T-helper 2 cell treated with Interferon-gamma antibody and Interleukin-4, amounts not matched to agents 100 ng/mL and 5 ng/mL, for 36 hours (primary cell): ENCODE data around the gene CLN5. TPM values are rescaled to one million over a fixed set of nuclear protein-coding genes. Genes with fewer than 3 reads are reported as not detected.

Experiments
- intact Hi-C: fragments of 100-400 bp; cut with micrococcal nuclease; formaldehyde crosslinking; loops from one replicate; pipeline ENCODE4 v1.15.1; 2023
- total RNA-seq: library from RNA; stranded (reverse); gene quantifications from 2 replicates; pipeline ENCODE4 v1.2.3, GENCODE V29; 2022

CLN5 gene
- total RNA-seq, 1 donor from 2014 or later: 14.7 TPM

DNA sequence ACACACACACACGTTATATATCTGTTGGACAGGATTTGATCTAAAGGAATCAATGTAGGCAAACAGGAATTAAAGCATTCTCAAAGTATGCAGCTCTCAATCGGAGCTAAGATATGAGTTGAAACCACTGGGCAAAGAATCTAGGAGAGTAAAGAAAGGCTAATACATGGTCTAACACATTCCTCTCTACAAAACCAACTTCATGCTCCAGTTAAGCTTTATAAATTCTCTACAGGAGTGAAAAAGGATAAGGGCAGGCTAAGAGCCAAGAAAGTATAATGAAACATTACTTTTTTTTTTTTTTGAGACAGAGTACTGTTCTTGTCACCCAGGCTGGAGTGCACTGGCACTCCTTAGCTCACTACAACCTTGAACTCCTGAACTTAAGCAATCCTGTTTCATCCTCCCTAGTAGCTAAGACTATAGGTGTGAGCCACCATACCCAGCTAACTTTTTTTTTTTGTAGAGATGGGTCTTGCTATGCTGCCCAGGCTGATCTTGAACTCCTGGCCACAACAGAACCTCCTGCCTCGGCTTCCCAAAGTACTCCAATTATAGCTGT lies 24.5 kb downstream of the CLN5 start:
- intact Hi-C loops: no loop called here

DNA sequence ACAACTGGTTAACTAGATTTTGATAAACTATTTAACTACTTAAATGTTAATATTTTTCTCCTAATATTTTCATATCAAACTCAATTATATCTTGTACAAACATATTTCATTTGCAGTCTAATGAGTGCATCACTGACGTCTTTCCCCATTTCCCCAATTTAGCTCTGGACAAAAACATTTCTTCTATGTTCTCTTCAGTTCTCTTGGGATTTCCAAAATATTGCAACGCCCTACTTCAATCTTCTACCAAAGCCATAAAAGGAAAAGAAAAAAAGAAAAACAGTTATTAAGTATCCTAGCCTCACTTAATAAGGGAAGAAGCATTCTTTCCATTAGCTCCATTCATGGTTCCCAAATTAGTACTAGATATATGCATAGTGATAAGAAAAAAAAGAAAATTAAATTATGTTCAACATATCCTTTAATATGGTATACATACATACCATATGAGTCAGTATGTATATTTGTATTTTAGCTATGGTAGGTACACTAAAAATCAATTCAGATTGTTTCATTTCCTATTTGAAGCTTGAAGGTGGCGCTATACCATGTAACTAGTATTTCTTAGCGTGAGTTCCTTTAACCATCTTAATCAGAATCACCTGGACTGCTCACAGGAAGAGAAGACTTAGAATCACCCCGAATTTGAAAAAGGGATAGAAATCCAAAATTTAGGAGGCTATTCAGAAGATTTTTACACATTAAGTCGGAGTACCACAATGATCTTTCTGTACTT lies 25.2 kb downstream of the CLN5 start:
- intact Hi-C loops: loop anchor here (1.0 kb wide), 1 partner anchor 9 kb away; no protein-coding TSS in a partner anchor

DNA sequence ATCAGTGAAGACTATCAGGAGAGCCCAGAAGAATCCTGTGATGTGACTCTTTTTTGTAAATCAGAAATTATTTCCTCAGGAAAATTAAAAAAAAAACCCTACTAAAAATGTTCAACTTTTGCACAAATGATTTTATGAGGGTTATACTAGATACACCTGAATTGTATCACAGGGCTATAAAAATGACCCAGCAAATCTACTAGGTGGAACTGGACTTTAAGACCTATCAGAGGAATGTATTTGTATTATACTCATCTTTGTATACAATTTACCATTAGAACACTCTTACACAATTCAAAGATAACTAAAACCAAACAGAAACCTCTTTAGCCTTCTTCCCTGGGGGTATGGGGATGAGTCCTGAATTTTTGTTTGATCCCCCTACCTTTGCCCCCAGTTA lies 27.9 kb downstream of the CLN5 start:
- intact Hi-C loops: no loop called here

DNA sequence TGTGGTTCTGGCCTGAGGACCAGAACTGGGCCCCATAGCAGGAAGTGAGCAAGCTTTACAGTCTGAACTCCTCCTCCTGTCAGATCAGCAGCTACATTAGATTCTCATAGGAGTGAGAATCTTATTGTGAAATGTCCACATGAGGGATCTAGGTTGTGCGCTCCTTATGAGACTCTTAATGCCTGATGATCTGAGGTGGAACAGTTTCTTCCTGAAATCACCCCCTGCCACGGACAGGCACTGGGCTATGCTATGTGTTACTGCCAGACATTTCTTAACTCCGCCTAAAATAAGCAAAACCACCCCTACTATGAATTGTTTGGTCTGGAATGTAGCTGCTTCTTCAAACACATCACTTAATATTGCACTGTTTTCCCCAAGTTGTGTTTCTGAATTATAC lies 30.5 kb downstream of the CLN5 start:
- intact Hi-C loops: no loop called here

DNA sequence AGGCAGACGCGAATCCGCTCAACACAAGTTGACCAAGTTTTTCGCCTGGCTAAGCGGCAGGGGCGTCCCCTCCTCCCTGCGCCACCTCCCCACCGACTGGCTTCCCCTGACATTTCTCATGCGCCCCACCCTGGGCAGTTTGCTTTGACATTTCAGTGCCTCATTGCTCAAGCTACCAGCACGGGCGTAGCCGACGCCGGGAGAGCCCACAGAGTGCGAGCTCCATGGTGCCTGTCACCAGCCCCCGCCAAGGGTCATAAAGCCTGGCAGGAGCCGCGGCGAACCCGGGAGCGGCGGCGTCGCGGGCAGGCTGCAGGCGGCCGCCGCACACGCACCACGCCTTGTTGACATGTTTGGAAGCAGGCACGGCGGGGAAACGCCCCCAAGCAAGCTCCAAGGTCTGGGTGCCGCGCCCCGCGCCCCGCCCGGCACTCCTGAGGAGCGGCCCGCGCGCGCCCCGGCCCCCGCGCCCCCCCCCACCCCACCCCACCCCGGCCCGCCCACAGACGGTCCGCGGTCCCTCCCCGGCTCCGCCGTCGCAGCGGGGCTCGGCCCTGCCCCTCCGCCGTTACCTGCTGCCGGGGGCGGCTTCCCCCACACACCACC lies 34.5 kb downstream of the CLN5 start:
- intact Hi-C loops: loop anchor here (1.0 to 5.0 kb wide), 5 partner anchors 9 to 671 kb away; partner anchors contain the start of genes KCTD12 and SLAIN1

DNA sequence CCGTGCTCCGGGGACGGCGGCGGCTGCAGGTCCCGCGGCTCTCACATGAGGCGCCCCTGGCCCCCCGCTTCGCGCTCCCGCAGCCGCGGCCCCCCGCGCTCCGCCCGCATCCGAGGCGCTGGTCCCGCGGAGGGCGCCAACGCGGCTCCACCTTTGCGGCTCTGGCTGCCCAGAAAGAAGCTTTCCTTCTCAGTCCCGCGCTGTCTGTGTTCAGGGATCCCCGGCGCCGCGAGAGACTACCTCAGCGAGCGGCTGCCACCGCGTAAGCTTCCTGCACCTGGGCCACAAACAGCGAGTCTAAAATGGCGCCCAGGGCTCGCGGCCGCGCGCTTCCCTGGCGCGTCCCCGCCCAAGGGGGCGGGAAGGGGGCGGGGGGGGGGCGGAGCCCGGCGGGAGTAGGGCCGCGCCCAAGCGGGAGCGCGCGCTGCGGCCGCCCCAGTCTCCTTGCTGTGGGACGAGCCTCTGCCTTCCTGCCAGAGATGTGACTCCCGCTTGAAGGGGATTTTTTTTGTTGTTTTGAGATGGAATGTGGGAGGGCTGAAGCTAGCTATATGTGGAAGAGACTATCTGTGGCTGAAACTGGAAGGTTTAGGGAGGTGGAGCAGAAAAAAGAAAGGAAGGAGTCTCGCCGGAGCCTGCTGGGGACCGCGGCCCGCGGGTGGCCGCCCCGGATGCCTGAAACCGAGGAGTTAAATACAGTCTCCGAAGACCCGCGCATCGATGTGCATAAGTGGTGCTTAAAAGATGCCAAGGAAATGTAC lies 35.2 kb downstream of the CLN5 start, which contains the start of gene FBXL3:
Gene FBXL3 (minus strand): TSS at position 299 of the 761 bp plus-strand sequence. CDS start 5,299 bp downstream, outside the sequence.
- intact Hi-C loops: loop anchor here (1.0 to 5.0 kb wide), 7 partner anchors 10 to 670 kb away; partner anchors contain the start of genes CLN5, KCTD12 and SLAIN1

DNA sequence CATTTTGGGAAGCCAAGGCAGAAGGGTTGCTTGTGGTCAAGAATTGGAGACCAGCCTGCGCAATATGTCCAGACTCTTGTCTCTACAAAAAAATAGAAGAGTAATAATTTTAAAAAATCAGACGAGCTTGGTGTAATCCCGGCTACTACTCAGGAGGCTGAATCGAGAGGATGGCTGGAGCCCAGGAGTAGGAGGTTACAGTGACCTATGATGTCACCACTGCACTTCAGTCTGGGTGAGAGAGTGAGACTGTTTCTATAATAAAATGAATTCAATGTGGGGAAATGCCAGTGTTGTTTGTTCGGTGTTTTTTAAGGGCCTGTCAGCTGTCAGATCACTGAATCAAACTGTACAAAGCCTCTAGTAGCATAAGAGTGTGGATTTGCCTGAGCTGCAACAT lies 36.3 kb downstream of the CLN5 start:
- intact Hi-C loops: loop anchor here (5.0 kb wide), 1 partner anchor 669 kb away; the partner anchor contains the start of gene SLAIN1

DNA sequence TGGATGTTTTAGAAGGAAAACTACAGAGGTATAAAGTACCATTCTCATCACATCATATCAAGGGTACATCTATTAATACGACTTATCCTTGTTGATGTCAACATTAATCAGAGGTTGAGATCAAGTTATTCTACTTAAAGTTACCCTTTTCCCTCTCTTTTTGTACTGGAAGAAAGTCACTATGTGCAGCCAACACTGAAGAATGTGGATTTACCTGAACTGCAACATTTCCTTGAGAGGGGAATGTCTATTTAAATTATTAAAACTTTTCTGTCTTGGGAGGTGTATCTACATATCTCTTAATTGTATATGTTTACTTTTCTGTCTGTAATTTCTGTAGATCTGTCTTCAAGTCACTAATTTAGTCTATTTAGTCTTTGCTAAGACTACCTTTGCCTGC lies 37.6 kb downstream of the CLN5 start:
- intact Hi-C loops: loop anchor here (5.0 kb wide), 1 partner anchor 668 kb away; the partner anchor contains the start of gene SLAIN1

DNA sequence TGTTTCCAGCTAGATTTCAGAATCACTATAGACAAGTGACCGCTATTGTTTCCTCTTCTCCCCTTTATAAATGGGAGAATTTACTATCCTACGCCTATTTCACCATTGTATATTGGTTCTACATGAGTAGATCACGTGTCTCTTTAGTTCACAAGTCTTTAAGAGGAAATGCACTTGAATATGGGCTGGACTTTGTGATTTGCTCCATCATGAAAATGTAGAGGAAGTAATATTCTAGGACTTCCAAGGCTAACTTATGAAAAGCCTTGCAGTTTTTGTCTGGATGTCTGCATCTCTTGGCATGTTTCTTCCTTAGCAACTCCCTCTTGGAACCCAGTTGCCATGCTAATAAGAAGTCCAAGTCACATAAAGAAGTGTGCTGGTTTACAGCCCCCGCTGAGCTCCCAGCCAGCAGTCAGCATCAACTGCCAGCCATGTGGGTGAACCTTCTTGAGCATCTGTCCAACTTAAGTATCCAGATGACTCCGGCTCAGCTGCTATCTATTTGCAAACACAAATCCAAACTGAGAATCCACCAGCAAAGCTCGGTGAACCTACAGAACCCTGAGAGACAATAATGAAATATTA lies 39.9 kb downstream of the CLN5 start:
- intact Hi-C loops: no loop called here

DNA sequence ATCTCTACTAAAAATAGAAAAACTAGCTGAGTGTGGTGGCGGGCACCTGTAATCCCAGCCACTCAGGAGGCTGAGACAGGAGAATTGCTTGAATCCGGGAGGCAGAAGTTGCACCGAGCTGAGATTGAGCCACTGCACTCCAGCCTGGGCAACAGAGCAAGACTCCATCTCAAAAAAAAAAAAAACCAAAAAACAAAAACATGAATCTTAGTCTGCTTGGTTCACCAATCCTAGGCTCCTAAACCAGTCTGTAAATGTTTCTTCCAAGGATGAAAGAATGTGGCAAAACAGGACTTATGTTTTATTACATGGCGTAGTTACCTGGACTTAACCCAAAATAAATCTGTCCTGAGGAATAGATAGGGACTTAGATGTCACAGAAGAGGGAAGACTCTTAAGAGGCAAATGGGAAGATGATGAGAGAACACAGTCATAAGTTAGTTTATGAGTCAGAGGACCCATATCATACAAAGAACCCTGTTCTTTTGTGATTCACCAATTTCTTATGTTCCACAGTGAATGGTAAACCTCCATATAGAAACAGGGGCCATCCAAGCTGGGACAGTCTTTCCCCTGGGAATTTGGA lies 41.9 kb downstream of the CLN5 start:
- intact Hi-C loops: no loop called here

DNA sequence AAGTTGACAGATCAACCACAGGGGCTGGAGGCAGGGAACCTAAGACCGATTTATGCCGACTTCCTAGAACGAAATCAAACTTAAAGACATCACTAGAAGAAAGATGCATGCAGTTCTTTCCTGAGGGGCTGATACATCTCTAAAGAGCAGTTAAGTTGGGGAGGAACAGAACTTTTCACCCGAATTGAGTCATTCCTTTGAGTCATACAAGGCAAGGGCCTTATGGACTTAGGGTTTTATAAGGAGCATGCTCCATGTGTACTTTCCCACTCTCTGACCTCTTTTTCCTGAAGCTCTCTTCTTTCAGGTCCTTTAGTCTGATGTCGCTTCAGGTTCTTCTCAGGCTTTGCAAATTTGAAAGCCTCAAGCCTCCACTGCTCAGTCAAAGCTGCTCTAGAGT lies 43.0 kb downstream of the CLN5 start:
- intact Hi-C loops: no loop called here

DNA sequence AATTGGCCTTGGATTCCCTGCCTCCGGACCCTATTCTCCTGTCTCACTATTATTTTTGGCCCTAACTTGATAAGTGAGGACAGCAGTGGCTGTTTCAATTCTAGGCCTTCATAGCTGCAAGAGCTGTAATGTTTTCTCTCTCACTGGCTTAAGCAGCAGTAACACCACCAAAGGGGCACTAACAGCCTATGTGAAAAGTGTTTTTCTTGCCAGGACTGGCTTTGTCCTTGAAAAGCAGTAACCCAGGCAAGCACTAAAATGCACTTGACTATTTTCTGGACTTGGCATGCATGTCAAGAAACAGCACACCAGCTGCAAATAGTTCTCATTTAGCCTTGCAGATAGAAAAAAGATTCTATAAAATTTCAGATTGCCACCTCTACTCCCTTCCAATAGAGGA lies 44.4 kb downstream of the CLN5 start:
- intact Hi-C loops: no loop called here

DNA sequence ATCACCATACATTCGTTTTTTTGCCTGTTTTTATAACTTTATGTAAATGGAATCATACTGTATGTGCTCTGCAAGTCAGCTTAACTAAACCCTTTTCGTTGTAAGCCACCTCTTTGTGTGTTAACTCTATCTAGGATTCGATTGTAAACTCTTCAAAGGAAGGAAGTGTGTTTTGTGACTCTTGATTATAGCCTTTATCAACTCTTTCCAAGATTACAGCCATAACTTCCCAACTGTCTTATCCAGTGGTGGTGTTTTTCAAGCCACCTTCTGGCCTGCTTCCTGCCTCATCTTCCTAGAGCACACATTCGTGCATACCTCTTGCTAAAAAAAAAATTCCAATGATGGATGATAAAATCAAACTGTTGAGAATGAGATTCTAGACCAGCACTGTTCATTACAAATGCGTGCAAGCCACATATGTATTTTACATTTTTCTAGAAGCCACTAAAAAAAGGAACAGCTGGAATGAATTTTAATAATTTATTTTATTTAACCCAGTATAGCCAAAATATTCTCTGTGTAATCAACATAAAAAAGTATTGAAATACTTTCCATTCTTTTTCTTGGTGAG lies 47.1 kb downstream of the CLN5 start:
- intact Hi-C loops: no loop called here

DNA sequence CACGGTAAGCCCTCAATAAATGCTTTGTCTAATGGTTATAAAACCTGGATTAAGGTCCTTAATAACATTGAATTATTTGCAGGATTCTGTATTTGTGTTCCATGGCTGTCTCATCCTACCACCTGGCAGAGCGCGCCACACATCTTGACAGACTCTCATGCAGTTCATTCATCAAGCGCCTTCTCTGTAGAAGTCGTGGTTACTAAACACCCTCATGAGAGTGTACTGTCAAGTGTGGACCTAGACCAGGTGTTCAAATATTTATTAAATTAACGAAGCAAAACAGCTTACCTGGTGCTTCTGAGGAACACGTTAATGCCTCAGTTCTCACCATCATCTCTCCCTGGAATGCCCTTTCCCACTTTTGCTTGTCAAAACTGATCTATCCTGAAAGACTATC lies 48.2 kb downstream of the CLN5 start:
- intact Hi-C loops: no loop called here

DNA sequence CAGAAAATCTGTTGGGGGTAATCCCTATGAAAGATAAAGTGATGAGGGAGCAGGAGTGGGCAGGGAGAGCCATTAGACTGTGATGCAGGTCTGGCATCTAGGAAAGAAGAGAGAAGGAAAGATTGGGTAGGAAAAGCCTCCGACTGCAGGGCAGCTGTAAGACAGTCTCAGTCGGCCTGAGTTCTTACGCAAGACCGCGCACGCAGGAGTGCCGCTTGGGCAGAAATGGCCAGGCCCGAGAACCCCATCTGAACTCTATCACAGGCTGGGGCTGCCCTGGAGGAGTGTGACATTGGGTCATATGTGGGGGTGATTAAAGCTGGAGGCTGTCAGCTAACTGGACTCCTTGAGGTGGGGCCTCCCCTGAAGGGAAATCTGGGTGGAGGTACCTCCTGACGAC lies 49.0 kb downstream of the CLN5 start:
- intact Hi-C loops: no loop called here

DNA sequence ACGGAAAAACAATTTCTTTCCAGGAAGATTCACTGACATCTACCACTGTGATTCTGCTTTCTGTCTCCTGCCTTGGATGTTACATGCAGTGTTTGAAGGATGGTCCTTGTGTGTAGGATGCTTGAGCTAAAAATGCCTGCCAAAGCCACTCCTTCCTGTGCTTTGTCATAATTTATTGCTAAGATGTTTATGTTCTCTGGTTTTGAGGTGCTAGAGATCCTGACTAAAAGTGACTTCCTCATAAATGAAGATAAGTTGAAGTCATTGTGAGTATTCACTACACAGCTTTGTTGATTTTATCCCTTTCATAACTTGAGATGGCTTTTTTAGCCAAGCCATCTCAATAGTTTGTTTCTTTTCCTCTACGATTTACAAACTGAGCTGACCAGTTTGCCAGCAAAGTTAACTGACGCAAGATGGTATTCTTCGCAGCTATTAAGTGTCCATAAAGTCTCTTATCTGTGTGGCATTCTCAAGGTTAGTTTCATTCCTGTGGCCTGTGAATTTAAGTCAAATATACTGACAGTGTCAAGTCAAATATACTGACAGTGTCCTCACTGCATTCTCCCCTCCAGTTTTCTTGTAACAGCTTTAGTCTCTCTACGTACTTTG lies 50.8 kb downstream of the CLN5 start:
- intact Hi-C loops: no loop called here

DNA sequence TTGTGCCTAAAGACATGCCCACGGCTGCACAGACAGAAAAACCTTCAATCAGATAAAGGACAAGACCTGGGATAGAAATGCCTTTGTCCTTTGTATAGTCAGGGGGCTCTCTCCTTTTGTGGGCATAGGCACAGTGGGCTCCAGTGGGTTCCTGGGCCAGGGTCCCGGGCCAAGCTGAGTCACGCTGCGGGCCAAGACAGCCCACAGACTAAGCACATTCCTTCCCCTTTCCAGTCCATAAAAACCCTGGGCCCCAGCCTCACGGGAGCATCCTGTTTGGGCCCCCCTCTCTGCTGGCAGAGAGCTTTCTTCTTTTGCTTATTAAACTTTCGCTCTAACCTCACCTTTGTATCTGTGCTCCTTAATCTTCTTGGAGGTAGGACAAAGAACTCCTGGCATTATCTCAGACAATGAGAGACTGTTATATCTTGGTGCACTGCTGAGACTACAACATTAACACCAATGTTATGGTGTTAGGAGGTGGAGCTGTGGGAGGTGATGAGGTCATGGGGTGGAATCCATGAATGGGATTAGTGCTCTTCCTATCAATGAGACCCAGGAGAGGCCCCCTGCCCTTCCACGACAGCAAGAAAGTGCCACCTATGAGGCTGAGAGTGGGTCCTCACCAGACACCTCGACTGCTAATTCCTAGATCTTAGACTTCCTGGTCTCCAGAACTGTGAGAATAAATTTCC lies 55.9 kb downstream of the CLN5 start:
- intact Hi-C loops: no loop called here

DNA sequence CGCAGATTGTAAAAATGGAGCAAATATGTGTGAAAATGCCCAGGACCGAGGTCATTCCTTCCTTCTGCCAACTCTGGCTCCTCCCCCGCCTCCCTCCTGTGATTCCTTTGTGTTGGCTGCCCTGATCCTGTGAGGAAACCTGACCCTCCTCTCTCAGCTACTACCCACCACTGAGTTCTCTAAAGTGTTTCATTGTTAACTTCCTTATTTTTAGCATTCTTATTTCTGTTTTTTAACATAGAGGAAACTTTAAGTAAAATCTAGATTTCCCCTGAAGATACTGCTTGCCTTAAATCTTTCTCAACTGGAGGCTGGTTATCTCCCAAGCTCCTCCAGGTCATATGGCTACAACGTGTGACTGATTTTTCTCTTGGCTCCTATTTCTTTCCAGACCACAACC lies 56.8 kb downstream of the CLN5 start:
- intact Hi-C loops: no loop called here

DNA sequence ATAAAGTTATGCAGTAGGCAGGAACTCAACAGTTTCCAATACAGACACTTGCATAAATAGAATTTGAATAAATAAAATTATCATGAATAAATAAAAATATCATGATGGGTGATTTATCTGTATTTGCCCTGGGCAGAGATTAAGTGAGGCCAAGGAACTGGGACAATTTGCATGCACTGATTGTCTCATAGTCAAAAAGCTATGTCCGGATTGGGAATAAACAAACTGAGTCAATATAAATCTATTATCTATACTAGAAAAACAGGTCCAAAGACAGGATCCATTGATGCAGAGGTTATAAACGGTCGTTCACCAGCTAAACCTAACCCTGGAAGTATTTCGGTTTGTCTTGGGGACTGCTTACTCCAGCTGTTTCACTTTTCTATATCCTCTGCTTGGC lies 61.3 kb downstream of the CLN5 start:
- intact Hi-C loops: no loop called here
